ENCODE measurements around the gene PRKAG2.

GRCh38 chr7:151679071-151679708 is 197.7 kb downstream of the PRKAG2 start:
- TF ChIP-seq, protein P1, sequence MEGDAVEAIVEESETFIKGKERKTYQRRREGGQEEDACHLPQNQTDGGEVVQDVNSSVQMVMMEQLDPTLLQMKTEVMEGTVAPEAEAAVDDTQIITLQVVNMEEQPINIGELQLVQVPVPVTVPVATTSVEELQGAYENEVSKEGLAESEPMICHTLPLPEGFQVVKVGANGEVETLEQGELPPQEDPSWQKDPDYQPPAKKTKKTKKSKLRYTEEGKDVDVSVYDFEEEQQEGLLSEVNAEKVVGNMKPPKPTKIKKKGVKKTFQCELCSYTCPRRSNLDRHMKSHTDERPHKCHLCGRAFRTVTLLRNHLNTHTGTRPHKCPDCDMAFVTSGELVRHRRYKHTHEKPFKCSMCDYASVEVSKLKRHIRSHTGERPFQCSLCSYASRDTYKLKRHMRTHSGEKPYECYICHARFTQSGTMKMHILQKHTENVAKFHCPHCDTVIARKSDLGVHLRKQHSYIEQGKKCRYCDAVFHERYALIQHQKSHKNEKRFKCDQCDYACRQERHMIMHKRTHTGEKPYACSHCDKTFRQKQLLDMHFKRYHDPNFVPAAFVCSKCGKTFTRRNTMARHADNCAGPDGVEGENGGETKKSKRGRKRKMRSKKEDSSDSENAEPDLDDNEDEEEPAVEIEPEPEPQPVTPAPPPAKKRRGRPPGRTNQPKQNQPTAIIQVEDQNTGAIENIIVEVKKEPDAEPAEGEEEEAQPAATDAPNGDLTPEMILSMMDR (IDR thresholded peaks at IDR 0.05), result no peak
- no peak for TF ChIP-seq POLR2A (IDR thresholded peaks at IDR 0.05)
